ENCODE data around the gene SCN1B.

GRCh38 chr19:35034005-35034502, 3.8 kb downstream of the SCN1B start:
- no peak for TF ChIP-seq CTCF (IDR thresholded peaks at IDR 0.05)
- TF ChIP-seq POLR2A (IDR thresholded peaks at IDR 0.05): no peak
